Measurements from ENCODE around the gene CT45A10.
"Not testable (repeated sequence)": the region's sequence is repeated elsewhere in the genome, so short reads cannot be mapped to it uniquely, and the experiment has no call there.

Gene CT45A10

GRCh38 chrX:135893294-135893817 is at the start of gene CT45A10, which contains the start of gene SAGE1:
Gene CT45A10 (minus strand): TSS chrX:135893444. CDS start chrX:135885344, 8,100 bp downstream.
Gene SAGE1 (plus strand): TSS chrX:135893716. CDS start chrX:135896243, 2,527 bp downstream.
- no peak within 1 kb of the TSS for H3K4me3 ChIP-seq
- no peak within 1 kb of the TSS for H3K27ac ChIP-seq

- no peak overlapping the region for H3K27ac ChIP-seq
- H3K4me3 ChIP-seq, result no peak overlapping the region
Observed at GRCh38 chrX:135931644-135932487, 38.6 kb upstream of the CT45A10 start.

- Histone ChIP-seq H3K27ac (no peak overlapping the region), H3K4me3 (no peak overlapping the region)
Observed at GRCh38 chrX:135927897-135928296, 34.7 kb upstream of the CT45A10 start.

- Histone ChIP-seq H3K27ac (no peak overlapping the region), H3K4me3 (no peak overlapping the region)
Observed at GRCh38 chrX:135923353-135923752, 30.1 kb upstream of the CT45A10 start.

- H3K4me3 ChIP-seq, H3K27ac ChIP-seq: not testable (repeated sequence)
Observed at GRCh38 chrX:135920516-135920915, 27.3 kb upstream of the CT45A10 start.

GRCh38 chrX:135914404-135914803 is 21.2 kb upstream of the CT45A10 start:
- no peak overlapping the region for H3K4me3 ChIP-seq
- no peak overlapping the region for H3K27ac ChIP-seq

- no peak overlapping the region for H3K4me3 ChIP-seq
- no peak overlapping the region for H3K27ac ChIP-seq
Observed at GRCh38 chrX:135910251-135910650, 17.0 kb upstream of the CT45A10 start.

GRCh38 chrX:135892781-135893180 is 463 bp downstream of the CT45A10 start:
- Histone ChIP-seq H3K27ac (no peak overlapping the region), H3K4me3 (no peak overlapping the region)

- Histone ChIP-seq H3K4me3 (no peak overlapping the region), H3K27ac (no peak overlapping the region)
Observed at GRCh38 chrX:135890087-135890585, 3.1 kb downstream of the CT45A10 start.

GRCh38 chrX:135888976-135889375 is 4.3 kb downstream of the CT45A10 start:
- H3K27ac ChIP-seq, result not testable (repeated sequence)

GRCh38 chrX:135888230-135888629 is 5.0 kb downstream of the CT45A10 start:
- not testable (repeated sequence) for H3K4me3 ChIP-seq, H3K27ac ChIP-seq

More at GRCh38 chrX:135888976-135889375, 4.3 kb downstream of the CT45A10 start:
- H3K4me3 ChIP-seq, result not testable (repeated sequence)

- H3K27ac ChIP-seq, H3K4me3 ChIP-seq: not testable (repeated sequence)
Observed at GRCh38 chrX:135882741-135883140, 10.5 kb downstream of the CT45A10 start.

- not testable (repeated sequence) for H3K27ac ChIP-seq
Observed at GRCh38 chrX:135871712-135872111, 21.5 kb downstream of the CT45A10 start, which contains the start of gene CT45A9. Gene CT45A9 (minus strand): TSS chrX:135871812. CDS start chrX:135868061, 3,751 bp downstream.

GRCh38 chrX:135854438-135854837 is 38.8 kb downstream of the CT45A10 start, which contains the start of gene CT45A8:
Gene CT45A8 (minus strand): TSS chrX:135854538. CDS start chrX:135850783, 3,755 bp downstream.
- not testable (repeated sequence) for H3K4me3 ChIP-seq, H3K27ac ChIP-seq

More at GRCh38 chrX:135871712-135872111, 21.5 kb downstream of the CT45A10 start, which contains the start of gene CT45A9:
- H3K4me3 ChIP-seq, result not testable (repeated sequence)

- H3K4me3 ChIP-seq, H3K27ac ChIP-seq: not testable (repeated sequence)
Observed at GRCh38 chrX:135837180-135837579, 56.1 kb downstream of the CT45A10 start, which contains the start of gene CT45A7. Gene CT45A7 (minus strand): TSS chrX:135837280. CDS start chrX:135833533, 3,747 bp downstream.
